RPMI7951 (cell line): ENCODE results near the gene SLC10A4. TPM values are rescaled to one million over a fixed set of nuclear protein-coding genes. Genes with fewer than 3 reads are reported as not detected.

Experiments
- DNase-seq: peaks from one replicate; pipeline ENCODE4 v3.0.0-alpha.2; 2012; ENCODE audit warnings: low read depth
- total RNA-seq: library from RNA; depleted of rRNA; stranded (reverse); fragments of >200 nt; shearing (Covaris generic); gene quantifications from 2 replicates; pipeline ENCODE4 v1.2.3, GENCODE V29; 2014; rRNA removed

Gene SLC10A4
- total RNA-seq, 1 experiment from 2014 or later, result 0.96 TPM

DNA sequence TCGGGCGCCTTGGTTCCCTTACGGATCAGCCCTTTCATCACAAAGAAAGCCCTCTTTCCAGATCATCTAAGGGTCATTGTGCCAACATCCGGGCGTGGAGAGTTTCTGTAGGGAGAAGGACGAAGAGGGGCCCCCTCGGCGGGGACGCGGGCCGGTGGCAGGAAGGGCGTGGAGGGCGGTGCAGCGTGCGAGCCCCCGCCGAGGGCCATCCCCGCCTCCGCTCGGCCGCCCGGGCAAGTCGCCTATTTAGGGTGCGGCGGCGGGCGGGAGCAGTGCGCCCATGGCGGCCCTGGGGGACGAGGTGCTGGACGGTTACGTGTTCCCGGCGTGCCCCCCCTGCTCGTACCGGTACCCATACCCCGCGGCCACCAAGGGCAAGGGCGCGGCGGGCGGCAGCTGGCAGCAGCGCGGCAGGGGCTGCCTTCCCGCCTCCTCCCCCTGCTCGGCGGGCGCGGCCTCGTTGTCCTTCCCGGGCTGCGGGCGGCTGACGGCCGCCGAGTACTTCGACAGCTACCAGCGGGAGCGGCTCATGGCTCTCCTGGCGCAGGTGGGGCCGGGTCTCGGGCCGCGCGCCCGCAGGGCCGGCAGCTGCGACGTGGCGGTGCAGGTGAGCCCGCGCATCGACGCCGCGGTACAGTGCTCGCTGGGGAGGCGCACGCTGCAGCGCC lies 7.0 kb downstream of the SLC10A4 start, which contains the start of gene ZAR1:
Gene ZAR1, plus strand, starts transcription at position 241 of the 668 bp plus-strand sequence. Its CDS starts 40 bp downstream, at position 281.
- no peak for DNase-seq

GRCh38 chr4:48490680-48491513 lies 7.8 kb downstream of the SLC10A4 start:
- DNase-seq, result no peak

- DNase-seq, result no peak
Observed at GRCh38 chr4:48491514-48492176, 8.5 kb downstream of the SLC10A4 start.

GRCh38 chr4:48493452-48494100 lies 10.4 kb downstream of the SLC10A4 start:
- DNase-seq, result no peak

- DNase-seq, result no peak
Observed at GRCh38 chr4:48495941-48496340, 12.8 kb downstream of the SLC10A4 start.

- no peak for DNase-seq
Observed at GRCh38 chr4:48498895-48499294, 15.8 kb downstream of the SLC10A4 start.

GRCh38 chr4:48499551-48500066 lies 16.5 kb downstream of the SLC10A4 start:
- no peak for DNase-seq

- no peak for DNase-seq
Observed at GRCh38 chr4:48503233-48504025, 20.3 kb downstream of the SLC10A4 start.

GRCh38 chr4:48504026-48504330 lies 20.8 kb downstream of the SLC10A4 start:
- DNase-seq, result no peak

GRCh38 chr4:48504352-48504751 lies 21.2 kb downstream of the SLC10A4 start:
- no peak for DNase-seq

- DNase-seq, result no peak
Observed at GRCh38 chr4:48506716-48507115, 23.6 kb downstream of the SLC10A4 start.

GRCh38 chr4:48509543-48509942 lies 26.4 kb downstream of the SLC10A4 start:
- peak; percentile 3 for DNase-seq

DNA sequence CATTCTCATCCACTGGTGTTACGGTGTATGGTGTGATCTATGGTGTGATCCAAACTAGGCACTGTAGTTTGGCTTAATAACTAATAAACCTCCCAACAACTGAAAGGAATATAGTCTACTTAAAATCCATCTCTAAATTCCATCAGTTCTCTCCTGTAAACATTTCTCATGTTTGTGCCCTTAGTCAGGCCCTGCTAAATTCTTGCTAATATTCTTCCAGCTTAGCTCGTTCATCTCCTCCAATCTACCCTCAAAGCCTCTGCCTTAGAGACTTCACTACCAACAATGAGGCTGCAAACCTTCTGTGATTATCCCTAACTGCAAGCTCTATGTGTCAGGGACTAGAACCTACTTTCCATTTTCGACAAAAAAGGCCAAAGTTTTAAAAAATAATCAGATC lies 35.0 kb downstream of the SLC10A4 start:
- no peak for DNase-seq

GRCh38 chr4:48526406-48526805 lies 43.3 kb downstream of the SLC10A4 start:
- no peak for DNase-seq

GRCh38 chr4:48538358-48538757 lies 55.2 kb downstream of the SLC10A4 start:
- no peak for DNase-seq

Other genes with a start within 250 kb of the SLC10A4 start
- gene TEC, start 213.5 kb upstream of the SLC10A4 start, total RNA-seq, result 3.6 and 3.8 TPM in 2 replicates
- gene SLAIN2, start 141.8 kb upstream of the SLC10A4 start, total RNA-seq, result 62.2 and 68.0 TPM in 2 replicates
- 0.12 TPM in 1 of 2 replicates, not detected in the other for gene ZAR1, start 6.9 kb downstream of the SLC10A4 start, total RNA-seq